Measurements from ENCODE around the gene MBOAT2. TPM values are rescaled to one million over a fixed set of nuclear protein-coding genes. Genes with fewer than 3 reads are reported as not detected.

The MBOAT2 gene
- polyA plus RNA-seq, 1 donor (not counting 4 experiments of a cell fraction or from before 2014, with no cell fraction given): 121 TPM

GRCh38 chr2:8806885-8807704 is 196.4 kb downstream of the MBOAT2 start:
- no peaks in the 10 kb centered on the region for H3K9me1 ChIP-seq (ENCODE audit: control insufficient read depth, extremely low read depth, insufficient read depth, low read length)
- H3K9me3 ChIP-seq (ENCODE audit: control insufficient read depth, low read depth, low read length): no peaks in the 10 kb centered on the region
- H3K27me3 ChIP-seq (ENCODE audit: control insufficient read depth, extremely low read depth, insufficient read depth, low read length): no peaks in the 10 kb centered on the region
- H3K36me3 ChIP-seq (ENCODE audit: control insufficient read depth in 2 of 2, extremely low read depth in 1 of 2, insufficient read depth in 2 of 2, low read length in 2 of 2): peaks cover 6 to 8% of the 10 kb centered on the region in 2 experiments
- FAIRE-seq (no peak), DNase-seq (ENCODE audit: low read depth, low spot score) (no peak)
- H3K4me2 ChIP-seq (ENCODE audit: control insufficient read depth, extremely low read depth, insufficient read depth, low read depth, low read length): no peak overlapping the region
- H3K79me2 ChIP-seq (ENCODE audit: control insufficient read depth, insufficient read depth, low read length): no peaks in the 10 kb centered on the region
- no peak overlapping the region for H3K4me3 ChIP-seq (ENCODE audit: control insufficient read depth in 2 of 3, extremely low read depth in 1 of 3, insufficient read depth in 2 of 3, low read depth in 1 of 3, low read length in 3 of 3)
- H3K9ac ChIP-seq (ENCODE audit: control insufficient read depth, extremely low read depth, insufficient read depth, low read length): no peak overlapping the region
- no peaks in the 10 kb centered on the region for H4K20me1 ChIP-seq (ENCODE audit: control insufficient read depth, extremely low read depth, insufficient read depth, low read length)
- no peak for TF ChIP-seq CTCF (optimal IDR thresholded peaks at IDR 0.05 in 1 of 3, IDR thresholded peaks at IDR 0.05 in 1 of 3, conservative IDR thresholded peaks at IDR 0.05 in 1 of 3; ENCODE audit: extremely low read depth in 1 of 3, insufficient read depth in 2 of 3, low read length in 3 of 3)
- no peak for TF ChIP-seq EZH2 (IDR thresholded peaks at IDR 0.05; ENCODE audit: low read length)
- no peak overlapping the region for H3K27ac ChIP-seq (ENCODE audit: control insufficient read depth, insufficient read depth, low read length)
- H3K4me1 ChIP-seq (ENCODE audit: control insufficient read depth, extremely low read depth, insufficient read depth, low read length): peaks cover 8% of the 10 kb centered on the region
- dilution Hi-C loops (cut with MboI; ENCODE audit: extremely low pct_ligation_motif_present, low sequenced_read_pairs): no loop called here
- no peak overlapping the region for H2AFZ ChIP-seq (ENCODE audit: control insufficient read depth, low read length)

GRCh38 chr2:8805278-8806210 is 197.9 kb downstream of the MBOAT2 start:
- dilution Hi-C loops (cut with MboI; ENCODE audit: extremely low pct_ligation_motif_present, low sequenced_read_pairs): no loop called here
- no peak overlapping the region for H3K27ac ChIP-seq (ENCODE audit: control insufficient read depth, insufficient read depth, low read length)
- peaks cover 7 to 8% of the 10 kb centered on the region in 2 experiments for H3K36me3 ChIP-seq (ENCODE audit: control insufficient read depth in 2 of 2, extremely low read depth in 1 of 2, insufficient read depth in 2 of 2, low read length in 2 of 2)
- no peak overlapping the region for H3K4me2 ChIP-seq (ENCODE audit: control insufficient read depth, extremely low read depth, insufficient read depth, low read depth, low read length)
- H3K9me3 ChIP-seq (ENCODE audit: control insufficient read depth, low read depth, low read length): no peaks in the 10 kb centered on the region
- FAIRE-seq: no peak
- no peak for TF ChIP-seq EZH2 (IDR thresholded peaks at IDR 0.05; ENCODE audit: low read length)
- TF ChIP-seq CTCF (optimal IDR thresholded peaks at IDR 0.05 in 1 of 3, IDR thresholded peaks at IDR 0.05 in 1 of 3, conservative IDR thresholded peaks at IDR 0.05 in 1 of 3; ENCODE audit: extremely low read depth in 1 of 3, insufficient read depth in 2 of 3, low read length in 3 of 3): no peak
- DNase-seq (ENCODE audit: low read depth, low spot score): no peak
- no peaks in the 10 kb centered on the region for H3K79me2 ChIP-seq (ENCODE audit: control insufficient read depth, insufficient read depth, low read length)
- H4K20me1 ChIP-seq (ENCODE audit: control insufficient read depth, extremely low read depth, insufficient read depth, low read length): no peaks in the 10 kb centered on the region
- H3K4me1 ChIP-seq (ENCODE audit: control insufficient read depth, extremely low read depth, insufficient read depth, low read length): peaks cover 8% of the 10 kb centered on the region
- no peak overlapping the region for H3K4me3 ChIP-seq (ENCODE audit: control insufficient read depth in 2 of 3, extremely low read depth in 1 of 3, insufficient read depth in 2 of 3, low read depth in 1 of 3, low read length in 3 of 3)
- H2AFZ ChIP-seq (ENCODE audit: control insufficient read depth, low read length): no peak overlapping the region
- no peaks in the 10 kb centered on the region for H3K27me3 ChIP-seq (ENCODE audit: control insufficient read depth, extremely low read depth, insufficient read depth, low read length)
- H3K9ac ChIP-seq (ENCODE audit: control insufficient read depth, extremely low read depth, insufficient read depth, low read length): no peak overlapping the region
- no peaks in the 10 kb centered on the region for H3K9me1 ChIP-seq (ENCODE audit: control insufficient read depth, extremely low read depth, insufficient read depth, low read length)

All from keratinocyte (primary cell).